Cardiac muscle cell (in vitro differentiated cells and primary cell): Measurements from ENCODE around the gene NTMT1. TPM values are rescaled to one million over a fixed set of nuclear protein-coding genes. Genes with fewer than 3 reads are reported as not detected.

Experiments used
- DNase-seq, 2 donors: peaks; one replicate each; pipeline versions ENCODE4 v3.0.0 to v3.0.0-alpha.2; 2010 to 2017; ENCODE audit warnings: low read depth in 1 of 2, low spot score in 1 of 2
- H3K27ac ChIP-seq: fragments of 200-600 bp; sonication (generic); 2 replicates; pipeline ENCODE4 v1.5.1; 2016
- H3K27me3 ChIP-seq: fragments of 200-600 bp; sonication (generic); 2 replicates; pipeline ENCODE4 v1.6.0; 2016; ENCODE audit warnings: control low read depth
- H3K36me3 ChIP-seq: fragments of 200-600 bp; sonication (generic); 2 replicates; pipeline ENCODE4 v1.5.1; 2016; ENCODE audit warnings: control low read depth
- H3K4me1 ChIP-seq: fragments of 200-600 bp; sonication (generic); 2 replicates; pipeline ENCODE4 v1.8.1; 2017; ENCODE audit warnings: low read depth, mild to moderate bottlenecking, mixed run types
- H3K4me3 ChIP-seq: fragments of 200-600 bp; sonication (generic); 2 replicates; pipeline ENCODE4 v1.5.1; 2016; ENCODE audit warnings: mild to moderate bottlenecking
- H3K9me3 ChIP-seq: fragments of 200-600 bp; sonication (generic); 2 replicates; pipeline ENCODE4 v1.5.1; 2017; ENCODE audit warnings: low read depth, mild to moderate bottlenecking, control low read depth
- polyA plus RNA-seq: library from polyadenylated mRNA; unstranded; fragments of >200 nt; fragmentation: Nextera tagmentation; extraction: Ambion mirVana; gene quantifications from 2 replicates; pipeline ENCODE4 v1.2.1, GENCODE V29; 2016
- total RNA-seq: library from RNA; depleted of rRNA; stranded (reverse); fragments of >200 nt; gene quantifications from 2 replicates; pipeline ENCODE4 v1.2.3, GENCODE V29; 2016
- TF ChIP-seq, protein P1 (sequence below): IDR thresholded peaks from 2 replicates; pipeline ENCODE4 v1.5.1; 2012; ENCODE audit warnings: low read depth, mild to moderate bottlenecking, low read length

NTMT1 gene
- total and polyA plus RNA-seq, 2 experiments from 2014 or later, result 35.2 to 77.6 TPM

DNA sequence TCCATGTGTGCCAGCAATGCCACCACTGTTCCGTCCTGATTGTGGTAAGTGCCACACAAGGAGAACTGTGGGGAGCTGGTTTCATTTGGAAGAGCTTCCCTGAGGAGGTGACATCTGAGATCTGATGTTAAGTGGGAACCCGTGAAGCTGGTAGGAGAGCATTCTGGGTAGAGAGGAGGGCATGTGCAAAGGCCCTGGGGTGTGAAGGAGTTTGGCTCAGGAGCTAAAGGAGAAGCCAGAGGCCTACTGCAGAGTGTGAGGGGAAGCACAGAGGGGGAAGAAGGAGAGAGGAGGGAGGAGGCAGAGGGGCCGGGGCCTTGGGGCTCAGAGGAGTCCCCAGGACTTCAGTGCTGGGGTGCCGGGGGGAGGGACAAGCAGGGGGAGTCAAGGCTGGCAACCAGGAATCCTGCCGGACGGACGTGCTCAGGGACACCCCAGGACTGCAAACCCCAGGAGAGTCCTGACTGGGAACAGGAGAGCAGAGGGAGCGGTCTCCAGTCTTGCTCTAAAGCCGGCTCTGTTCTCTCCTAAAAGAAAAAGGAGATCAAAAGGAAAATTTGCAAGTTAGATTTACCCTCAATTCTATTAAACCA is 24.8 kb upstream of the NTMT1 start:
- TF ChIP-seq, protein P1, sequence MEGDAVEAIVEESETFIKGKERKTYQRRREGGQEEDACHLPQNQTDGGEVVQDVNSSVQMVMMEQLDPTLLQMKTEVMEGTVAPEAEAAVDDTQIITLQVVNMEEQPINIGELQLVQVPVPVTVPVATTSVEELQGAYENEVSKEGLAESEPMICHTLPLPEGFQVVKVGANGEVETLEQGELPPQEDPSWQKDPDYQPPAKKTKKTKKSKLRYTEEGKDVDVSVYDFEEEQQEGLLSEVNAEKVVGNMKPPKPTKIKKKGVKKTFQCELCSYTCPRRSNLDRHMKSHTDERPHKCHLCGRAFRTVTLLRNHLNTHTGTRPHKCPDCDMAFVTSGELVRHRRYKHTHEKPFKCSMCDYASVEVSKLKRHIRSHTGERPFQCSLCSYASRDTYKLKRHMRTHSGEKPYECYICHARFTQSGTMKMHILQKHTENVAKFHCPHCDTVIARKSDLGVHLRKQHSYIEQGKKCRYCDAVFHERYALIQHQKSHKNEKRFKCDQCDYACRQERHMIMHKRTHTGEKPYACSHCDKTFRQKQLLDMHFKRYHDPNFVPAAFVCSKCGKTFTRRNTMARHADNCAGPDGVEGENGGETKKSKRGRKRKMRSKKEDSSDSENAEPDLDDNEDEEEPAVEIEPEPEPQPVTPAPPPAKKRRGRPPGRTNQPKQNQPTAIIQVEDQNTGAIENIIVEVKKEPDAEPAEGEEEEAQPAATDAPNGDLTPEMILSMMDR, result no peak
- H3K4me3 ChIP-seq, result no peak overlapping the region
- H3K9me3 ChIP-seq, result no peaks in the 10 kb centered on the region
- no peak for DNase-seq
- peaks cover 3% of the 10 kb centered on the region for H3K4me1 ChIP-seq
- no peaks in the 10 kb centered on the region for H3K27me3 ChIP-seq
- H3K27ac ChIP-seq, result no peak overlapping the region
- no peaks in the 10 kb centered on the region for H3K36me3 ChIP-seq

- Histone ChIP-seq H3K4me3 (no peak overlapping the region), H3K27me3 (no peaks in the 10 kb centered on the region), H3K4me1 (no peaks in the 10 kb centered on the region), H3K36me3 (no peaks in the 10 kb centered on the region), H3K27ac (no peak overlapping the region), H3K9me3 (no peaks in the 10 kb centered on the region)
- TF ChIP-seq, protein P1, result no peak
- DNase-seq, result no peak
These were observed 23.2 kb upstream of the NTMT1 start for GRCh38 chr9:129602598-129603415.

- Histone ChIP-seq H3K4me1 (peaks cover 2% of the 10 kb centered on the region), H3K36me3 (no peaks in the 10 kb centered on the region), H3K4me3 (no peak overlapping the region), H3K27me3 (no peaks in the 10 kb centered on the region), H3K27ac (no peak overlapping the region), H3K9me3 (no peaks in the 10 kb centered on the region)
- no peak for DNase-seq
- TF ChIP-seq, protein P1, result no peak
These were observed 21.8 kb upstream of the NTMT1 start for GRCh38 chr9:129604056-129604765.

DNA sequence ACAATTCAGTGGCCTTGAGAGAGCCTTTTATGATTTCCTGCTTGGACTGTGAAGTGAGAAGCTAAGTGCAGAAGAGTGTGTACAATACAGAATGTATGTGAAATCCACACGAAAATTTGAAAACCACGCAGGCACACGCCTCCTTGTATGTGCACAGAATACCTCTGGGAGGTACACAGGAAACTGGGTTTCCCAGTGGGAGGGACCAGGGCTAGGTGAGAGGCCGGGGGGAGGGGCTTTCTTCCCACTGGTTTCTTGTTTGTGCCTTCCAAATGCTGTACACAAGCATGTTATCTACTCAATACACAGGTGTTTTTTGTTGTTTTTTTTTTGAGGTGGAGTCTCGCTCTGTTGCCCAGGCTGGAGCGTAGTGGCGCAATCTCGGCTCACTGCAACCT is 21.2 kb upstream of the NTMT1 start:
- no peaks in the 10 kb centered on the region for H3K9me3 ChIP-seq
- H3K36me3 ChIP-seq, result no peaks in the 10 kb centered on the region
- H3K4me3 ChIP-seq, result no peak overlapping the region
- TF ChIP-seq, protein P1, result no peak
- DNase-seq, result no peak
- no peaks in the 10 kb centered on the region for H3K27me3 ChIP-seq
- peaks cover 7% of the 10 kb centered on the region for H3K4me1 ChIP-seq
- H3K27ac ChIP-seq, result no peak overlapping the region

- Histone ChIP-seq H3K36me3 (no peaks in the 10 kb centered on the region), H3K9me3 (no peaks in the 10 kb centered on the region), H3K27ac (no peak overlapping the region), H3K4me3 (no peak overlapping the region), H3K4me1 (peaks cover 12% of the 10 kb centered on the region), H3K27me3 (no peaks in the 10 kb centered on the region)
- DNase-seq, result peak in 1 of 2 donors; percentile 40
- TF ChIP-seq, protein P1, result no peak
These were observed 19.6 kb upstream of the NTMT1 start for GRCh38 chr9:129606161-129607026.
